A673 (cell line): ENCODE results near the gene MBD3. TPM values are rescaled to one million over a fixed set of nuclear protein-coding genes. Genes with fewer than 3 reads are reported as not detected.

Experiments
- BruUV-seq: library from RNA; stranded (reverse); fragments of 400-500 nt; replicated peaks from 2 replicates; lab custom pipeline; 2021; lab: Mats Ljungman, UMichigan
- CTCF ChIA-PET: fragments of 300-600 bp; sonication (Branson Sonifier 250); formaldehyde crosslinking; loops from one replicate; lab custom pipeline; 2022; ENCODE audit warnings: antibody characterized with exemption; lab: Charles Lee
- POLR2A ChIA-PET: fragments of 300-600 bp; sonication (Branson Sonifier 250); formaldehyde crosslinking; loops from one replicate; lab custom pipeline; 2022; ENCODE audit warnings: antibody characterized with exemption; ENCODE audit not compliant: low non-redundant PET; lab: Charles Lee
- DNase-seq: peaks from one replicate; pipeline ENCODE4 v3.0.0-alpha.2; 2015; ENCODE audit warnings: low spot score
- H3K27ac ChIP-seq: fragments of 200-600 bp; sonication (generic); 2 replicates; pipeline ENCODE4 v1.5.1; 2016; ENCODE audit warnings: mixed run types, low read depth, mild to moderate bottlenecking, mixed read lengths, antibody characterized with exemption, low read length; ENCODE audit not compliant: poor library complexity, severe bottlenecking
- H3K27me3 ChIP-seq: fragments of 200-600 bp; sonication (generic); replicated peaks from 2 replicates; pipeline ENCODE4 v1.6.1; 2017; ENCODE audit warnings: mixed run types, low read depth, mild to moderate bottlenecking, mixed read lengths, antibody characterized with exemption, low read length; ENCODE audit not compliant: insufficient read depth, poor library complexity
- H3K36me3 ChIP-seq: fragments of 200-600 bp; sonication (generic); 2 replicates; pipeline ENCODE4 v1.6.1; 2016; ENCODE audit warnings: mixed run types, mild to moderate bottlenecking, mixed read lengths, antibody characterized with exemption, low read length; ENCODE audit not compliant: insufficient read depth, poor library complexity, severe bottlenecking
- H3K4me1 ChIP-seq: fragments of 200-600 bp; sonication (generic); 2 replicates; pipeline ENCODE4 v1.6.1; 2017; ENCODE audit warnings: mixed run types, mild to moderate bottlenecking, mixed read lengths, antibody characterized with exemption, low read length; ENCODE audit not compliant: insufficient read depth, poor library complexity, severe bottlenecking
- H3K4me3 ChIP-seq: fragments of 200-600 bp; sonication (generic); 2 replicates; pipeline ENCODE4 v1.5.1; 2016; ENCODE audit warnings: low read depth, mixed run types, mild to moderate bottlenecking, mixed read lengths, low read length; ENCODE audit not compliant: poor library complexity, severe bottlenecking
- H3K9me3 ChIP-seq: fragments of 200-600 bp; sonication (generic); 2 replicates; pipeline ENCODE4 v1.6.1; 2016; ENCODE audit warnings: mixed run types, low read depth, mild to moderate bottlenecking, mixed read lengths, antibody characterized with exemption, low read length; ENCODE audit not compliant: poor library complexity, severe bottlenecking
- EZH2 ChIP-seq: fragments of 200-600 bp; sonication (generic); IDR thresholded peaks from 2 replicates; pipeline ENCODE4 v1.6.1; 2017; ENCODE audit warnings: borderline replicate concordance, low read depth, mild to moderate bottlenecking, mixed read lengths, antibody characterized with exemption, low read length; ENCODE audit not compliant: poor library complexity, severe bottlenecking
- intact Hi-C: fragments of 100-400 bp; cut with micrococcal nuclease; formaldehyde crosslinking; loops from one replicate; pipeline ENCODE4 v1.10.0; 2022; ENCODE audit not compliant: unreplicated experiment
- total RNA-seq: library from RNA; stranded (reverse); gene quantifications from 2 replicates; pipeline ENCODE4 v1.2.3, GENCODE V29; 2021
- TF ChIP-seq, protein P1 (sequence below): fragments of 300-800, 200-600 bp; sonication (generic); conservative IDR thresholded peaks from 2 replicates; pipeline ENCODE4 v1.5.1; 2017; ENCODE audit warnings: low read depth, mild to moderate bottlenecking, antibody characterized with exemption, low read length, moderate library complexity, mixed read lengths

MBD3 gene
- total RNA-seq, 1 experiment from 2014 or later, result 138 TPM

DNA sequence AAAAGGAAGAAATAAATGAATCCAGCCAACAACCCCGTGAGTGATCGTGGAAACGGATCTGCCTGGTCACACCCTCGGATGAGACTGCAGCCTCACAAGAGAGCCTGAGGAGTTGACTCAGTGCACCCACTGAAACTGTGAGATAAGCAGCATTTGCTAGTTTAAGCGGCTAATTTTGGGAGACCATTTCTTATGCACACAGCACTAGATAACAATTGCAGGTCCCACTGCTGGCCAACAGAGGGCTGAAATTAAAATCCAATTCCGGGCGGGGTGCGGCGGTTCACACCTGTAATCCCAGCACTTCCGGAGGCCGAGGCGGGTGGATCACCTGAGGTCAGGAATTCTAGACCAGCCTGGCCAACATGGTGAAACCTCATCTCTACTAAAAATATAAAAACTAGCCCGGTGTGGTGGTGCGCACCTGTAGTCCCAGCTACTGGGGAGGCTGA lies 9.0 kb upstream of the MBD3 start:
- no peak for TF ChIP-seq EZH2
- TF ChIP-seq, protein P1, sequence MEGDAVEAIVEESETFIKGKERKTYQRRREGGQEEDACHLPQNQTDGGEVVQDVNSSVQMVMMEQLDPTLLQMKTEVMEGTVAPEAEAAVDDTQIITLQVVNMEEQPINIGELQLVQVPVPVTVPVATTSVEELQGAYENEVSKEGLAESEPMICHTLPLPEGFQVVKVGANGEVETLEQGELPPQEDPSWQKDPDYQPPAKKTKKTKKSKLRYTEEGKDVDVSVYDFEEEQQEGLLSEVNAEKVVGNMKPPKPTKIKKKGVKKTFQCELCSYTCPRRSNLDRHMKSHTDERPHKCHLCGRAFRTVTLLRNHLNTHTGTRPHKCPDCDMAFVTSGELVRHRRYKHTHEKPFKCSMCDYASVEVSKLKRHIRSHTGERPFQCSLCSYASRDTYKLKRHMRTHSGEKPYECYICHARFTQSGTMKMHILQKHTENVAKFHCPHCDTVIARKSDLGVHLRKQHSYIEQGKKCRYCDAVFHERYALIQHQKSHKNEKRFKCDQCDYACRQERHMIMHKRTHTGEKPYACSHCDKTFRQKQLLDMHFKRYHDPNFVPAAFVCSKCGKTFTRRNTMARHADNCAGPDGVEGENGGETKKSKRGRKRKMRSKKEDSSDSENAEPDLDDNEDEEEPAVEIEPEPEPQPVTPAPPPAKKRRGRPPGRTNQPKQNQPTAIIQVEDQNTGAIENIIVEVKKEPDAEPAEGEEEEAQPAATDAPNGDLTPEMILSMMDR, result no peak
- intact Hi-C loops, result loop anchor here (10.0 kb wide), 1 partner anchor 193 kb away; no protein-coding TSS in a partner anchor
- Histone ChIP-seq H3K27ac (no peak overlapping the region), H3K36me3 (peaks cover 41% of the 10 kb centered on the region), H3K9me3 (no peaks in the 10 kb centered on the region), H3K27me3 (no peaks in the 10 kb centered on the region), H3K4me3 (no peak overlapping the region), H3K4me1 (peaks cover 6% of the 10 kb centered on the region)
- no TSS peak for BruUV-seq
- no peak for DNase-seq
- ChIA-PET POLR2A (no interaction called here), CTCF (no interaction called here)

DNA sequence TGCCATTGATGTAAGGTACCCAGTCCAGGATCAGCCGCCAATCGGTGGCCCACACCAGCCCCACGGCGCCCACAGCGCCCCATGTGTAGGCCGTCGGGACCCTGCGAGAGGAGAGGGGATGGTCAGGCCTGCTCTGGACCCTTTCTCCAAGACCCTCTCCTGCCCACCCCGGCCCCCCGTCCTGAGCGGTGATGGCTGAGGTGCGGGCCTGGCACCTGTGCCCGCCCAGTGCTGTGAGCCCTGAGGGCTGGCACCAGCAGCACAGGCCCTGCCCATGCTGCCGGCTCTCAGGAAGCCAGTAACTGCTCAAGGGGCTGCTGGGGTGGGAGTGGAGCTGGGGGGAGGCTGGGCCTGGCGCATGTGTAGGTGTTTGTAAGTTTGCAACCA lies 6.8 kb upstream of the MBD3 start:
- no peak for TF ChIP-seq EZH2
- TF ChIP-seq, protein P1, result no peak
- no peak overlapping the region for H3K27ac ChIP-seq
- no peaks in the 10 kb centered on the region for H3K27me3 ChIP-seq
- no peaks in the 10 kb centered on the region for H3K4me1 ChIP-seq
- H3K36me3 ChIP-seq, result peaks cover 41% of the 10 kb centered on the region
- intact Hi-C loops, result loop anchor here (10.0 kb wide), 1 partner anchor 325 kb away; the partner anchor contains the start of gene FAM174C
- H3K4me3 ChIP-seq, result no peak overlapping the region
- no TSS peak for BruUV-seq
- POLR2A ChIA-PET, result no interaction called here
- no peaks in the 10 kb centered on the region for H3K9me3 ChIP-seq
- CTCF ChIA-PET, result no interaction called here
- no peak for DNase-seq

DNA sequence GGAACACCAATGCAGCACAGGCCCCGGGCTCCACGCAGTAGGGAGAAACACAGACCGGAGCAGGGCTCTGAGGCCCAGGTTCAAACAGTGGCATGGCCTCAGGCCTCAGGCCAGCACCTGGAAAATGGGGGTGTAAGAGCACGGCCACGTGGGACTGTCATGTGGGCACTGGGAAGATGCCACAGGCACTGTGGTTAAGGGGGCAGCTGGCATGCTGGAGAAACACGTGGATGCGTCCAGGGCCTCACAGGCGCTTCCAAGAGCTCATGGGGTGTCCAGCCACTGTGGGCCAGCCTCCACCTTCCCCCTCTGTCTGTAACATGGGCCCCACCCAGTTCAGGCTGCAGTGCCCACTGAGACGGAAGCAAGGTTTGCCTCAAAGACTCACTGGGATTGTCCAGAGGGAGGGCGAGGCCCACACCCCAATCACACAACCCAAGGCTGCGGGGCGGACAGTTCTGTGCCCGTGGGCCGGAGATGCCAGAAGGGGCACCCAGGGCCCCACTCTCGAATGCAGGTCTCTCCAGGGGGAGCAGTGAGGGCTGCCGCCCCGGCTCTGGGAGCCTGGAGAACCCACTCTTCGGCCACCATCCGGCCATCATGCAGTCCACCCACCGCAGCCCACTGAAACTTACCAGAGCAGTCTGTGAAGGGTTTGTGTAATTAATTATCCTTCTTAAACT lies 6.3 kb upstream of the MBD3 start:
- no TSS peak for BruUV-seq

More for the DNA sequence above, 6.3 kb upstream of the MBD3 start:
- Histone ChIP-seq H3K36me3 (peaks cover 41% of the 10 kb centered on the region), H3K4me3 (no peak overlapping the region), H3K9me3 (no peaks in the 10 kb centered on the region), H3K27me3 (no peaks in the 10 kb centered on the region), H3K27ac (no peak overlapping the region), H3K4me1 (no peaks in the 10 kb centered on the region)
- no peak for DNase-seq
- ChIA-PET POLR2A (interaction anchor here (0.6 kb wide), 1 partner anchor 49 kb away, joined by 7 read pairs; no protein-coding TSS in a partner anchor), CTCF (no interaction called here)
- intact Hi-C loops, result loop anchor here (10.0 kb wide), 1 partner anchor 324 kb away; the partner anchor contains the start of gene FAM174C
- TF ChIP-seq, protein P1, result no peak
- TF ChIP-seq EZH2, result no peak
